NB4 (cell line): Measurements from ENCODE around the gene PLD4.

Experiments used
- DNase-seq: peaks from one replicate; pipeline ENCODE4 v3.0.0; 2010; ENCODE audit warnings: low read depth
- H3K4me3 ChIP-seq: one replicate; pipeline ENCODE4 v1.5.1; 2011; ENCODE audit warnings: mild to moderate bottlenecking, low read depth, low read length, moderate library complexity
- MAX ChIP-seq: IDR thresholded peaks from 2 replicates; pipeline ENCODE4 v1.6.1; 2011; ENCODE audit warnings: low read depth, low read length
- MYC ChIP-seq: IDR thresholded peaks from 2 replicates; pipeline ENCODE4 v1.6.1; 2011; ENCODE audit warnings: low read depth, low read length
- POLR2A ChIP-seq: IDR thresholded peaks from 2 replicates; pipeline ENCODE4 v1.6.1; 2011; ENCODE audit warnings: mild to moderate bottlenecking; ENCODE audit not compliant: insufficient read length; ENCODE audit errors: extremely low read depth
- TF ChIP-seq, protein P1 (sequence below): IDR thresholded peaks from one replicate; pipeline ENCODE4 v1.5.1; 2012; ENCODE audit warnings: low read depth, low read length

Gene PLD4

GRCh38 chr14:104972301-104973134 lies 47.8 kb downstream of the PLD4 start:
- TF ChIP-seq MAX (no peak), POLR2A (no peak), MYC (no peak)
- TF ChIP-seq, protein P1, sequence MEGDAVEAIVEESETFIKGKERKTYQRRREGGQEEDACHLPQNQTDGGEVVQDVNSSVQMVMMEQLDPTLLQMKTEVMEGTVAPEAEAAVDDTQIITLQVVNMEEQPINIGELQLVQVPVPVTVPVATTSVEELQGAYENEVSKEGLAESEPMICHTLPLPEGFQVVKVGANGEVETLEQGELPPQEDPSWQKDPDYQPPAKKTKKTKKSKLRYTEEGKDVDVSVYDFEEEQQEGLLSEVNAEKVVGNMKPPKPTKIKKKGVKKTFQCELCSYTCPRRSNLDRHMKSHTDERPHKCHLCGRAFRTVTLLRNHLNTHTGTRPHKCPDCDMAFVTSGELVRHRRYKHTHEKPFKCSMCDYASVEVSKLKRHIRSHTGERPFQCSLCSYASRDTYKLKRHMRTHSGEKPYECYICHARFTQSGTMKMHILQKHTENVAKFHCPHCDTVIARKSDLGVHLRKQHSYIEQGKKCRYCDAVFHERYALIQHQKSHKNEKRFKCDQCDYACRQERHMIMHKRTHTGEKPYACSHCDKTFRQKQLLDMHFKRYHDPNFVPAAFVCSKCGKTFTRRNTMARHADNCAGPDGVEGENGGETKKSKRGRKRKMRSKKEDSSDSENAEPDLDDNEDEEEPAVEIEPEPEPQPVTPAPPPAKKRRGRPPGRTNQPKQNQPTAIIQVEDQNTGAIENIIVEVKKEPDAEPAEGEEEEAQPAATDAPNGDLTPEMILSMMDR: no peak
- no peak for DNase-seq
- no peak overlapping the region for H3K4me3 ChIP-seq

- DNase-seq: no peak
- H3K4me3 ChIP-seq: no peak overlapping the region
- TF ChIP-seq POLR2A: no peak
- TF ChIP-seq MYC: no peak
- TF ChIP-seq, protein P1: no peak
- TF ChIP-seq MAX: no peak
Measured at GRCh38 chr14:104973135-104973384, 48.4 kb downstream of the PLD4 start.

- TF ChIP-seq MYC: no peak
- TF ChIP-seq, protein P1: no peak
- no peak for TF ChIP-seq MAX
- no peak for TF ChIP-seq POLR2A
- no peak for DNase-seq
- no peak overlapping the region for H3K4me3 ChIP-seq
Measured at GRCh38 chr14:104973385-104974145, 48.9 kb downstream of the PLD4 start.

DNA sequence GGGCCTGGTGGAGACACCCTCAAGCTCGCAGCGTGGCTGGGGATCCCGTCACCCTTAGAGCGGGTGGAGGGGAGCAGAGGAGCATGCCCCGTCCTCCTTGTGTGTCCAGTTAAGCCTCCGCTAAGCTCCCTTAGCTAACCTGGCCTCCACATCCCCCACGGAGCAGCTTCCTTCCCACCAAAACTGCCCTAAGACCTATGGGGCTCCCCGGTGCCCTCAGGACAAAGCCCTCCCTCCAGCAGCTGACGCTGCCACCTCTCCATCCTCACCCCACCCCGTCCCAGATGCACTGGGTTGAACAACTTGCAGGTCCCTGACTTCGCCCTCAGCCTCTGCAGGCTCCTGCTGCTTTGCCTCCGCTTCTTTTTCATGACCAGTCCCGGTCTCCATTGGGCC lies 49.5 kb downstream of the PLD4 start:
- no peak for TF ChIP-seq MYC
- TF ChIP-seq, protein P1: no peak
- no peak overlapping the region for H3K4me3 ChIP-seq
- DNase-seq: no peak

GRCh38 chr14:104974665-104975390 lies 50.1 kb downstream of the PLD4 start:
- TF ChIP-seq MAX (no peak), MYC (no peak), POLR2A (no peak)
- TF ChIP-seq, protein P1: no peak

More at GRCh38 chr14:104974665-104975390, 50.1 kb downstream of the PLD4 start:
- no peak for DNase-seq
- no peak overlapping the region for H3K4me3 ChIP-seq
